ENCODE measurements around the gene BBOX1.

BBOX1 gene

GRCh38 chr11:27138716-27139115 lies 98.1 kb downstream of the BBOX1 start:
- Histone ChIP-seq H3K4me1 (ENCODE audit: control insufficient read depth in 1 of 2, insufficient read depth in 2 of 2, low read length in 2 of 2) (peaks cover 0 to 3% of the 10 kb centered on the region in 2 donors), H3K9me3 (ENCODE audit: control insufficient read depth in 1 of 2, low read length in 2 of 2) (peaks cover 0 to 8% of the 10 kb centered on the region in 2 donors), H3K27me3 (ENCODE audit: low read depth, low read length) (no peaks in the 10 kb centered on the region), H3K36me3 (ENCODE audit: control insufficient read depth in 1 of 2, insufficient read depth in 2 of 2, low read length in 2 of 2) (no peaks in the 10 kb centered on the region), H3K27ac (ENCODE audit: low read length) (no peak overlapping the region), H3K4me3 (ENCODE audit: low read depth in 1 of 2, low read length in 2 of 2) (no peak overlapping the region)

GRCh38 chr11:27139742-27140367 lies 99.2 kb downstream of the BBOX1 start:
- Histone ChIP-seq H3K4me3 (ENCODE audit: low read depth in 1 of 2, low read length in 2 of 2) (no peak overlapping the region), H3K27ac (ENCODE audit: low read length) (no peak overlapping the region), H3K36me3 (ENCODE audit: control insufficient read depth in 1 of 2, insufficient read depth in 2 of 2, low read length in 2 of 2) (no peaks in the 10 kb centered on the region), H3K9me3 (ENCODE audit: control insufficient read depth in 1 of 2, low read length in 2 of 2) (peaks cover 0 to 8% of the 10 kb centered on the region in 2 donors), H3K4me1 (ENCODE audit: control insufficient read depth in 1 of 2, insufficient read depth in 2 of 2, low read length in 2 of 2) (peaks cover 0 to 3% of the 10 kb centered on the region in 2 donors), H3K27me3 (ENCODE audit: low read depth, low read length) (no peaks in the 10 kb centered on the region)

- Histone ChIP-seq H3K27ac (ENCODE audit: low read length) (no peak overlapping the region), H3K4me3 (ENCODE audit: low read depth in 1 of 2, low read length in 2 of 2) (no peak overlapping the region), H3K4me1 (ENCODE audit: control insufficient read depth in 1 of 2, insufficient read depth in 2 of 2, low read length in 2 of 2) (peaks cover 0 to 3% of the 10 kb centered on the region in 2 donors), H3K9me3 (ENCODE audit: control insufficient read depth in 1 of 2, low read length in 2 of 2) (no peaks in the 10 kb centered on the region), H3K36me3 (ENCODE audit: control insufficient read depth in 1 of 2, insufficient read depth in 2 of 2, low read length in 2 of 2) (no peaks in the 10 kb centered on the region), H3K27me3 (ENCODE audit: low read depth, low read length) (no peaks in the 10 kb centered on the region)
Observed at GRCh38 chr11:27141576-27141975, 101.0 kb downstream of the BBOX1 start.

GRCh38 chr11:27147916-27148315 lies 107.3 kb downstream of the BBOX1 start:
- no peak overlapping the region for H3K27ac ChIP-seq (ENCODE audit: low read length)
- H3K9me3 ChIP-seq (ENCODE audit: control insufficient read depth in 1 of 2, low read length in 2 of 2): no peaks in the 10 kb centered on the region
- no peaks in the 10 kb centered on the region for H3K27me3 ChIP-seq (ENCODE audit: low read depth, low read length)
- H3K4me1 ChIP-seq (ENCODE audit: control insufficient read depth in 1 of 2, insufficient read depth in 2 of 2, low read length in 2 of 2): no peaks in the 10 kb centered on the region
- no peaks in the 10 kb centered on the region for H3K36me3 ChIP-seq (ENCODE audit: control insufficient read depth in 1 of 2, insufficient read depth in 2 of 2, low read length in 2 of 2)
- no peak overlapping the region for H3K4me3 ChIP-seq (ENCODE audit: low read depth in 1 of 2, low read length in 2 of 2)

- Histone ChIP-seq H3K36me3 (ENCODE audit: control insufficient read depth in 1 of 2, insufficient read depth in 2 of 2, low read length in 2 of 2) (no peaks in the 10 kb centered on the region), H3K9me3 (ENCODE audit: control insufficient read depth in 1 of 2, low read length in 2 of 2) (no peaks in the 10 kb centered on the region), H3K4me1 (ENCODE audit: control insufficient read depth in 1 of 2, insufficient read depth in 2 of 2, low read length in 2 of 2) (no peaks in the 10 kb centered on the region), H3K27me3 (ENCODE audit: low read depth, low read length) (no peaks in the 10 kb centered on the region), H3K4me3 (ENCODE audit: low read depth in 1 of 2, low read length in 2 of 2) (no peak overlapping the region), H3K27ac (ENCODE audit: low read length) (no peak overlapping the region)
Observed at GRCh38 chr11:27148506-27148905, 107.9 kb downstream of the BBOX1 start.

- Histone ChIP-seq H3K4me1 (ENCODE audit: control insufficient read depth in 1 of 2, insufficient read depth in 2 of 2, low read length in 2 of 2) (no peaks in the 10 kb centered on the region), H3K4me3 (ENCODE audit: low read depth in 1 of 2, low read length in 2 of 2) (no peak overlapping the region), H3K9me3 (ENCODE audit: control insufficient read depth in 1 of 2, low read length in 2 of 2) (no peaks in the 10 kb centered on the region), H3K27me3 (ENCODE audit: low read depth, low read length) (no peaks in the 10 kb centered on the region), H3K27ac (ENCODE audit: low read length) (no peak overlapping the region), H3K36me3 (ENCODE audit: control insufficient read depth in 1 of 2, insufficient read depth in 2 of 2, low read length in 2 of 2) (no peaks in the 10 kb centered on the region)
Observed at GRCh38 chr11:27150098-27150497, 109.5 kb downstream of the BBOX1 start.

GRCh38 chr11:27153136-27153535 lies 112.5 kb downstream of the BBOX1 start:
- H3K4me3 ChIP-seq (ENCODE audit: low read depth in 1 of 2, low read length in 2 of 2): no peak overlapping the region
- no peaks in the 10 kb centered on the region for H3K36me3 ChIP-seq (ENCODE audit: control insufficient read depth in 1 of 2, insufficient read depth in 2 of 2, low read length in 2 of 2)

GRCh38 chr11:27158456-27159334 lies 118.1 kb downstream of the BBOX1 start:
- no peaks in the 10 kb centered on the region for H3K27me3 ChIP-seq (ENCODE audit: low read depth, low read length)
- H3K4me1 ChIP-seq (ENCODE audit: control insufficient read depth in 1 of 2, insufficient read depth in 2 of 2, low read length in 2 of 2): no peaks in the 10 kb centered on the region
- no peak overlapping the region for H3K4me3 ChIP-seq (ENCODE audit: low read depth in 1 of 2, low read length in 2 of 2)
- H3K9me3 ChIP-seq (ENCODE audit: control insufficient read depth in 1 of 2, low read length in 2 of 2): no peaks in the 10 kb centered on the region
- H3K36me3 ChIP-seq (ENCODE audit: control insufficient read depth in 1 of 2, insufficient read depth in 2 of 2, low read length in 2 of 2): no peaks in the 10 kb centered on the region
- no peak overlapping the region for H3K27ac ChIP-seq (ENCODE audit: low read length)

More at GRCh38 chr11:27153136-27153535, 112.5 kb downstream of the BBOX1 start:
- Histone ChIP-seq H3K27me3 (ENCODE audit: low read depth, low read length) (no peaks in the 10 kb centered on the region), H3K9me3 (ENCODE audit: control insufficient read depth in 1 of 2, low read length in 2 of 2) (no peaks in the 10 kb centered on the region), H3K27ac (ENCODE audit: low read length) (no peak overlapping the region), H3K4me1 (ENCODE audit: control insufficient read depth in 1 of 2, insufficient read depth in 2 of 2, low read length in 2 of 2) (no peaks in the 10 kb centered on the region)

GRCh38 chr11:27159335-27159679 lies 118.7 kb downstream of the BBOX1 start:
- Histone ChIP-seq H3K4me1 (ENCODE audit: control insufficient read depth in 1 of 2, insufficient read depth in 2 of 2, low read length in 2 of 2) (no peaks in the 10 kb centered on the region), H3K27me3 (ENCODE audit: low read depth, low read length) (no peaks in the 10 kb centered on the region), H3K36me3 (ENCODE audit: control insufficient read depth in 1 of 2, insufficient read depth in 2 of 2, low read length in 2 of 2) (no peaks in the 10 kb centered on the region), H3K27ac (ENCODE audit: low read length) (no peak overlapping the region), H3K9me3 (ENCODE audit: control insufficient read depth in 1 of 2, low read length in 2 of 2) (no peaks in the 10 kb centered on the region), H3K4me3 (ENCODE audit: low read depth in 1 of 2, low read length in 2 of 2) (no peak overlapping the region)

- Histone ChIP-seq H3K4me3 (ENCODE audit: low read depth in 1 of 2, low read length in 2 of 2) (no peak overlapping the region), H3K27ac (ENCODE audit: low read length) (no peak overlapping the region), H3K27me3 (ENCODE audit: low read depth, low read length) (no peaks in the 10 kb centered on the region), H3K4me1 (ENCODE audit: control insufficient read depth in 1 of 2, insufficient read depth in 2 of 2, low read length in 2 of 2) (no peaks in the 10 kb centered on the region), H3K36me3 (ENCODE audit: control insufficient read depth in 1 of 2, insufficient read depth in 2 of 2, low read length in 2 of 2) (no peaks in the 10 kb centered on the region), H3K9me3 (ENCODE audit: control insufficient read depth in 1 of 2, low read length in 2 of 2) (no peaks in the 10 kb centered on the region)
Observed at GRCh38 chr11:27161071-27161470, 120.5 kb downstream of the BBOX1 start.

GRCh38 chr11:27162237-27162636 lies 121.6 kb downstream of the BBOX1 start:
- no peak overlapping the region for H3K4me3 ChIP-seq (ENCODE audit: low read depth in 1 of 2, low read length in 2 of 2)

More at GRCh38 chr11:27162237-27162636, 121.6 kb downstream of the BBOX1 start:
- no peak overlapping the region for H3K27ac ChIP-seq (ENCODE audit: low read length)
- no peaks in the 10 kb centered on the region for H3K36me3 ChIP-seq (ENCODE audit: control insufficient read depth in 1 of 2, insufficient read depth in 2 of 2, low read length in 2 of 2)
- H3K27me3 ChIP-seq (ENCODE audit: low read depth, low read length): no peaks in the 10 kb centered on the region
- H3K9me3 ChIP-seq (ENCODE audit: control insufficient read depth in 1 of 2, low read length in 2 of 2): no peaks in the 10 kb centered on the region
- H3K4me1 ChIP-seq (ENCODE audit: control insufficient read depth in 1 of 2, insufficient read depth in 2 of 2, low read length in 2 of 2): no peaks in the 10 kb centered on the region

All from muscle layer of duodenum (tissue), 2 donors.